ENCODE measurements around the gene PABPN1L. TPM values are rescaled to one million over a fixed set of nuclear protein-coding genes. Genes with fewer than 3 reads are reported as not detected.

The PABPN1L gene
- total and polyA plus RNA-seq, 2 of the 8 experiments (the other 6 are each of a cell fraction or from before 2014, with no cell fraction given) = not detected

DNA sequence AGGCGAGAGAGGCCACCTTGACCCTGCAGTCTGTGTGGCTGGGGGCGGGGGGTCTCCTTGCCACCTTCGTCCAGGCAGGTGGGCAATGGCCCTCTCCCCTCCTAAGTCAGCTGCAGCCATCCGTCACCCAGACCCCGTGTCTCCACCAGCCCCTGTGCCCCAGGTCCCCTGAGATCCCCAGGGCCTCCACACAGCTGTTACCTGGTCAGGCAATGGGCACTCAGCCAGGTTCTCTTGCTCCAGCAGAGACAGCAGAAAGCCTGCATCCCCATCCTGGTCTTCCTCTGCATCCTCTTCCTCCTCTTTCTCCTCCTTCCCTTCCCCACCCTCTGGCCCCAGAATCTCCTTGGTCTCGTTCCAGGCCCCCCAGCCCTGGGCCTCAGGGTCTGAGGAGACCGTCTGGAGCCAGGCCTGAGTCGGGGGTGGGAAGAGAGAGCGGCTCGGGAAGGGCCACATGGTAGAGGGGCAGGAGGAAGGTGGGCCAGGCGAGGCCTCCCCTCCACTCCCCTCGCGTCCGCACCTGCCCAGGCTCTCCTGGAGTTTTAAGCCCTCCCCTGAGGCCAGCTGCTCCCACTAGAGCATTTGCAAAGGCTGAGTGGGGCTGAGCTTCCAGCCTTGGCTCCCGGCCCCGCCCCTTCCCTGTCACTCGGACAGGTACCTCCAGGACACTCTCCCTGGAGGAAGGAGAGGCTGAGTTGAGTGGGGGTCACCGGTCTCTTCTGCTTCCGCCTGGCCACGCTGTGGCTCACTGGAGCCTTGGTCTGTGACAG lies at the start of gene PABPN1L (continued):
- TF ChIP-seq CHD7 (IDR thresholded peaks at IDR 0.05; ENCODE audit: insufficient replicate concordance, low read length) = no peak
- TF ChIP-seq RFX5 (IDR thresholded peaks at IDR 0.05; ENCODE audit: borderline replicate concordance, low read depth, low read length) = no peak
- no peak for TF ChIP-seq ATF2 (IDR thresholded peaks at IDR 0.05; ENCODE audit: low read length)
- no peak for TF ChIP-seq BACH1 (IDR thresholded peaks at IDR 0.05; ENCODE audit: low read length)
- TF ChIP-seq TEAD4 (IDR thresholded peaks at IDR 0.05; ENCODE audit: low read depth, low read length) = no peak
- TF ChIP-seq SIN3A (conservative IDR thresholded peaks at IDR 0.05 in 1 of 2, IDR thresholded peaks at IDR 0.05 in 1 of 2; ENCODE audit: low read depth in 1 of 2, low read length in 2 of 2) = no peak
- TF ChIP-seq NRF1 (IDR thresholded peaks at IDR 0.05; ENCODE audit: low read depth, low read length) = no peak
- no peak for TF ChIP-seq CREB1 (IDR thresholded peaks at IDR 0.05)
- no peak for TF ChIP-seq TAF1 (IDR thresholded peaks at IDR 0.05; ENCODE audit: low read depth, low read length)

All from H1 (cell line).